GM21360 (cell line): ENCODE measurements around the gene CDH4.
"Not testable (repeated sequence)": the region's sequence is repeated elsewhere in the genome, so short reads cannot be mapped to it uniquely, and the experiment has no call there.

Experiments used
- ATAC-seq: cut with Tn5 transposase; IDR thresholded peaks from one replicate; pipeline ENCODE4 v1.9.1; 2021; ENCODE audit warnings: mild to moderate bottlenecking, moderate library complexity; ENCODE audit not compliant: unreplicated experiment

CDH4 gene

GRCh38 chr20:61451009-61451408, 198.9 kb downstream of the CDH4 start:
- ATAC-seq, result no peak

- ATAC-seq, result no peak
Measured at GRCh38 chr20:61451953-61452352, 199.9 kb downstream of the CDH4 start.

- no peak for ATAC-seq
Measured at GRCh38 chr20:61453219-61453618, 201.2 kb downstream of the CDH4 start.

GRCh38 chr20:61453623-61454022, 201.6 kb downstream of the CDH4 start:
- not testable (repeated sequence) for ATAC-seq

- ATAC-seq, result no peak
Measured at GRCh38 chr20:61454053-61454452, 202.0 kb downstream of the CDH4 start.

GRCh38 chr20:61455508-61456215, 203.6 kb downstream of the CDH4 start:
- ATAC-seq, result no peak

- no peak for ATAC-seq
Measured at GRCh38 chr20:61457725-61458124, 205.7 kb downstream of the CDH4 start.

GRCh38 chr20:61458146-61458746, 206.2 kb downstream of the CDH4 start:
- ATAC-seq, result no peak

- no peak for ATAC-seq
Measured at GRCh38 chr20:61459266-61459665, 207.2 kb downstream of the CDH4 start.

- ATAC-seq, result no peak
Measured at GRCh38 chr20:61459705-61460104, 207.6 kb downstream of the CDH4 start.

GRCh38 chr20:61460261-61461052, 208.4 kb downstream of the CDH4 start:
- no peak for ATAC-seq

- no peak for ATAC-seq
Measured at GRCh38 chr20:61461461-61461860, 209.4 kb downstream of the CDH4 start.

- no peak for ATAC-seq
Measured at GRCh38 chr20:61464307-61465303, 212.5 kb downstream of the CDH4 start.

- ATAC-seq, result no peak
Measured at GRCh38 chr20:61475729-61476128, 223.7 kb downstream of the CDH4 start.

GRCh38 chr20:61476956-61477355, 224.9 kb downstream of the CDH4 start:
- ATAC-seq, result no peak

GRCh38 chr20:61477451-61477861, 225.4 kb downstream of the CDH4 start:
- ATAC-seq, result no peak

- no peak for ATAC-seq
Measured at GRCh38 chr20:61478094-61478493, 226.0 kb downstream of the CDH4 start.

GRCh38 chr20:61478611-61479305, 226.7 kb downstream of the CDH4 start:
- no peak for ATAC-seq

- not testable (repeated sequence) for ATAC-seq
Measured at GRCh38 chr20:61479433-61479832, 227.4 kb downstream of the CDH4 start.
